Endodermal cell (in vitro differentiated cells): ENCODE data around the gene ADAMTS17. TPM values are rescaled to one million over a fixed set of nuclear protein-coding genes. Genes with fewer than 3 reads are reported as not detected.

ENCODE experiments used
- DNase-seq: peaks from one replicate; pipeline ENCODE4 v3.0.0-alpha.2; 2017
- H3K27ac ChIP-seq: 2 replicates; pipeline ENCODE4 v1.5.1; 2013; ENCODE audit warnings: mild to moderate bottlenecking, low read depth, low read length, moderate library complexity
- H3K27me3 ChIP-seq: 2 replicates; pipeline ENCODE4 v1.6.1; 2013; ENCODE audit warnings: mild to moderate bottlenecking, low read length, moderate library complexity; ENCODE audit not compliant: insufficient read depth, control insufficient read depth, poor library complexity, severe bottlenecking
- H3K36me3 ChIP-seq: 2 replicates; pipeline ENCODE4 v1.7.0; 2013; ENCODE audit warnings: mild to moderate bottlenecking, low read length, moderate library complexity; ENCODE audit not compliant: control insufficient read depth, insufficient read depth
- H3K4me1 ChIP-seq: one replicate; pipeline ENCODE4 v1.7.0; 2013; ENCODE audit warnings: low read length; ENCODE audit not compliant: control insufficient read depth, insufficient read depth
- H3K4me3 ChIP-seq: 2 replicates; pipeline ENCODE4 v1.5.1; 2013; ENCODE audit warnings: mild to moderate bottlenecking, low read length, moderate library complexity
- H3K9ac ChIP-seq: 2 replicates; pipeline ENCODE4 v1.6.1; 2013; ENCODE audit warnings: mild to moderate bottlenecking, low read length, moderate library complexity; ENCODE audit not compliant: poor library complexity, severe bottlenecking; ENCODE audit errors: extremely low read depth
- H3K9me3 ChIP-seq: 2 replicates; pipeline ENCODE4 v1.6.1; 2013; ENCODE audit warnings: mild to moderate bottlenecking, low read length, moderate library complexity; ENCODE audit not compliant: control insufficient read depth
- H3K27ac Mint-ChIP-seq: 2 replicates; pipeline ENCODE4 v1.8.0; 2020; ENCODE audit warnings: mixed read lengths
- H3K27me3 Mint-ChIP-seq: 2 replicates; pipeline ENCODE4 v1.8.0; 2021; ENCODE audit warnings: mild to moderate bottlenecking, mixed read lengths; ENCODE audit not compliant: insufficient read depth
- H3K36me3 Mint-ChIP-seq: 2 replicates; pipeline ENCODE4 v1.8.0; 2020; ENCODE audit warnings: low read depth, mixed read lengths
- H3K4me1 Mint-ChIP-seq: 2 replicates; pipeline ENCODE4 v1.8.0; 2020; ENCODE audit warnings: mixed read lengths
- H3K4me3 Mint-ChIP-seq: 2 replicates; pipeline ENCODE4 v1.8.0; 2020; ENCODE audit warnings: mild to moderate bottlenecking, moderate library complexity, mixed read lengths
- H3K9me3 Mint-ChIP-seq: 2 replicates; pipeline ENCODE4 v1.8.0; 2020; ENCODE audit warnings: mild to moderate bottlenecking, mixed read lengths
- CTCF ChIP-seq: fragments of 200-600 bp; sonication (generic); conservative IDR thresholded peaks from 2 replicates; pipeline ENCODE4 v1.5.0; 2021; ENCODE audit warnings: antibody characterized with exemption, mild to moderate bottlenecking
- WGBS, 2 experiments: methylation state at CpG; one replicate each; pipeline versions ENCODE4 v1.1.5 to v1.1.7; 2013; ENCODE audit warnings: missing lambda C conversion rate in 2 of 2, mixed read lengths in 1 of 2; ENCODE audit not compliant: insufficient coverage in 1 of 2, insufficient read length in 1 of 2; 5-methylcytosine and 5-hydroxymethylcytosine counted together
- total RNA-seq, 2 donors: library from RNA; stranded (reverse); fragmentation: NEBNext Ultra II Directional in 1 of 2; extraction: Animal tissue kit (Norgen Biotek cat#: 25700) in 1 of 2; gene quantifications; 2 replicates in 1 of 2; 3 replicates in 1 of 2; pipeline ENCODE4 v1.2.1, GENCODE V29; 2021

Gene ADAMTS17
- total RNA-seq, 2 donors from 2014 or later: 0.82 to 2.3 TPM

GRCh38 chr15:100256970-100257650, 84.7 kb downstream of the ADAMTS17 start:
- H3K27ac ChIP-seq: no peak overlapping the region
- 88% methylated on average over 14 to 19 of the region's 19 CpGs for WGBS, 2 experiments
- no peaks in the 10 kb centered on the region for H3K36me3 ChIP-seq
- no peaks in the 10 kb centered on the region for H3K9me3 ChIP-seq
- DNase-seq: peak; percentile 28
- Mint-ChIP-seq H3K4me3 (no peak overlapping the region), H3K36me3 (peaks cover 9% of the 10 kb centered on the region), H3K27me3 (no peaks in the 10 kb centered on the region), H3K4me1 (no peaks in the 10 kb centered on the region), H3K27ac (no peak overlapping the region), H3K9me3 (peaks cover 7% of the 10 kb centered on the region)
- no peak overlapping the region for H3K4me3 ChIP-seq
- TF ChIP-seq CTCF: no peak
- H3K27me3 ChIP-seq: no peaks in the 10 kb centered on the region
- no peak overlapping the region for H3K9ac ChIP-seq
- no peaks in the 10 kb centered on the region for H3K4me1 ChIP-seq

GRCh38 chr15:100256101-100256969, 85.4 kb downstream of the ADAMTS17 start:
- no peak for TF ChIP-seq CTCF

GRCh38 chr15:100255644-100256043, 86.1 kb downstream of the ADAMTS17 start:
- H3K4me1 Mint-ChIP-seq: no peaks in the 10 kb centered on the region
- H3K36me3 Mint-ChIP-seq: peaks cover 9% of the 10 kb centered on the region
- 92 to 94% methylated on average over 5 to 6 of the region's 6 CpGs for WGBS, 2 experiments
- DNase-seq: peak; percentile 55
- no peak overlapping the region for H3K27ac ChIP-seq
- H3K27me3 Mint-ChIP-seq: no peaks in the 10 kb centered on the region
- H3K4me3 Mint-ChIP-seq: no peak overlapping the region
- no peak for TF ChIP-seq CTCF
- H3K9ac ChIP-seq: no peak overlapping the region
- H3K27me3 ChIP-seq: no peaks in the 10 kb centered on the region
- no peaks in the 10 kb centered on the region for H3K36me3 ChIP-seq
- no peak overlapping the region for H3K27ac Mint-ChIP-seq
- no peaks in the 10 kb centered on the region for H3K4me1 ChIP-seq
- no peak overlapping the region for H3K4me3 ChIP-seq
- peaks cover 7% of the 10 kb centered on the region for H3K9me3 Mint-ChIP-seq
- no peaks in the 10 kb centered on the region for H3K9me3 ChIP-seq

More at GRCh38 chr15:100256101-100256969, 85.4 kb downstream of the ADAMTS17 start:
- H3K9me3 Mint-ChIP-seq: peaks cover 7% of the 10 kb centered on the region
- Histone ChIP-seq H3K27ac (no peak overlapping the region), H3K27me3 (no peaks in the 10 kb centered on the region), H3K36me3 (no peaks in the 10 kb centered on the region), H3K9ac (no peak overlapping the region), H3K4me3 (no peak overlapping the region), H3K4me1 (no peaks in the 10 kb centered on the region), H3K9me3 (no peaks in the 10 kb centered on the region)
- no peaks in the 10 kb centered on the region for H3K27me3 Mint-ChIP-seq
- no peak overlapping the region for H3K4me3 Mint-ChIP-seq
- 93 to 96% methylated on average over 13 to 20 of the region's 20 CpGs for WGBS, 2 experiments
- H3K27ac Mint-ChIP-seq: no peak overlapping the region
- H3K4me1 Mint-ChIP-seq: no peaks in the 10 kb centered on the region
- DNase-seq: no peak
- peaks cover 9% of the 10 kb centered on the region for H3K36me3 Mint-ChIP-seq
